Eye (tissue), 1 donor: ENCODE measurements around the gene CIAO3.

Experiments
- DNase-seq: peaks from one replicate; pipeline ENCODE4 v3.0.0-alpha.2; 2015

CIAO3 gene

GRCh38 chr16:721765-722540, 18.8 kb downstream of the CIAO3 start:
- DNase-seq = peak; percentile 4

- DNase-seq = peak; percentile 90
These were observed 19.6 kb downstream of the CIAO3 start, which contains the start of gene ANTKMT for GRCh38 chr16:720990-721764. Gene ANTKMT, plus strand, starts transcription at chr16:721146. Its CDS starts 129 bp downstream, at chr16:721275.

GRCh38 chr16:720447-720989, 20.3 kb downstream of the CIAO3 start:
- peak; percentile 94 for DNase-seq

- no peak for DNase-seq
These were observed 20.9 kb downstream of the CIAO3 start for GRCh38 chr16:719815-720446.

GRCh38 chr16:718922-719321, 21.9 kb downstream of the CIAO3 start:
- no peak for DNase-seq

- DNase-seq = no peak
These were observed 22.4 kb downstream of the CIAO3 start for GRCh38 chr16:718389-718788.

- peak; percentile 25 for DNase-seq
These were observed 23.1 kb downstream of the CIAO3 start for GRCh38 chr16:717450-718245.

GRCh38 chr16:716768-717325, 23.9 kb downstream of the CIAO3 start:
- DNase-seq = no peak

GRCh38 chr16:716200-716568, 24.6 kb downstream of the CIAO3 start:
- peak; percentile 92 for DNase-seq

GRCh38 chr16:715477-716199, 25.2 kb downstream of the CIAO3 start:
- DNase-seq = no peak

- peak; percentile 95 for DNase-seq
These were observed 26.0 kb downstream of the CIAO3 start, which contains the start of gene METRN for GRCh38 chr16:714558-715476. Gene METRN, plus strand, starts transcription at chr16:715118. Its CDS starts 172 bp downstream, at chr16:715290.

- DNase-seq = no peak
These were observed 26.7 kb downstream of the CIAO3 start for GRCh38 chr16:714079-714478.

- DNase-seq = peak; percentile 63
These were observed 28.0 kb downstream of the CIAO3 start for GRCh38 chr16:712740-713250.

- peak; percentile 84 for DNase-seq
These were observed 29.1 kb downstream of the CIAO3 start for GRCh38 chr16:711548-712320.

- DNase-seq = no peak
These were observed 29.7 kb downstream of the CIAO3 start for GRCh38 chr16:711084-711483.

GRCh38 chr16:710500-711075, 30.2 kb downstream of the CIAO3 start:
- DNase-seq = no peak

- DNase-seq = peak; percentile 97
These were observed 31.0 kb downstream of the CIAO3 start for GRCh38 chr16:709566-710499.

GRCh38 chr16:708959-709358, 31.8 kb downstream of the CIAO3 start:
- DNase-seq = no peak
